IPS-11a (cell line): ENCODE measurements around the gene CRYGN.

Experiments
- H3K4me3 ChIP-seq: one replicate; pipeline ENCODE4 v1.5.1; 2013; ENCODE audit warnings: low read depth, low read length, control low read depth

Gene CRYGN

DNA sequence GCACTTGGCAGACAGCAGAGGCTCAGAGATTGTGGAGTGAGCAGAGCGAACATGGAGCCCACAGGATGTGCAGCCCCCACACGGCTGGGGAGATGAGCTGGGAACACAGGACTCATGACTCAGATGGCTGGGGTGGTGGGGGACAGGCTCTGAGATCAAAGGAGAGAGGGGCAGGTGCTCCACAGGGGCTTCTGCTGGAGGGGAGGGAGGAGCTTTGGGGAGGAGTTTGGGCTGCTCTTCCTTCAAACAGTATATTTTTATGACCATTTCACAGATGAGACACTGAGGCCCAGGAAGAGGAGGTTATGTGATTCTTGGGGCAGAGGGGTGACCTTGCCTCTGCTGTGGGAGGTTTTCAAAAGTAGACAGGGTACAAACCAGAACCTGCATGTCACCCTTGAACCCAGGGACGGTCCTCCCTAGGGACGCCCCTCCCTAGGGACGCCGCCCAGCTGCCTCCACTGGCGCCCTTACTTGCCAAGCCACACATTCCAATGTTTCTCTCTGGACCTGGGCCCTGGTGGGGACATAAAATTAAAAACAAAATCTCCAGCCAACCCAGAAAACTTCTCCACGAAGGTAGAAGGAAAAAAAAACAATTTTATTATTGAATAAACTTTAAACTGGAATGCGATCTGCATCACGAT, 981 bp upstream of the CRYGN start:
- no peak overlapping the region for H3K4me3 ChIP-seq

DNA sequence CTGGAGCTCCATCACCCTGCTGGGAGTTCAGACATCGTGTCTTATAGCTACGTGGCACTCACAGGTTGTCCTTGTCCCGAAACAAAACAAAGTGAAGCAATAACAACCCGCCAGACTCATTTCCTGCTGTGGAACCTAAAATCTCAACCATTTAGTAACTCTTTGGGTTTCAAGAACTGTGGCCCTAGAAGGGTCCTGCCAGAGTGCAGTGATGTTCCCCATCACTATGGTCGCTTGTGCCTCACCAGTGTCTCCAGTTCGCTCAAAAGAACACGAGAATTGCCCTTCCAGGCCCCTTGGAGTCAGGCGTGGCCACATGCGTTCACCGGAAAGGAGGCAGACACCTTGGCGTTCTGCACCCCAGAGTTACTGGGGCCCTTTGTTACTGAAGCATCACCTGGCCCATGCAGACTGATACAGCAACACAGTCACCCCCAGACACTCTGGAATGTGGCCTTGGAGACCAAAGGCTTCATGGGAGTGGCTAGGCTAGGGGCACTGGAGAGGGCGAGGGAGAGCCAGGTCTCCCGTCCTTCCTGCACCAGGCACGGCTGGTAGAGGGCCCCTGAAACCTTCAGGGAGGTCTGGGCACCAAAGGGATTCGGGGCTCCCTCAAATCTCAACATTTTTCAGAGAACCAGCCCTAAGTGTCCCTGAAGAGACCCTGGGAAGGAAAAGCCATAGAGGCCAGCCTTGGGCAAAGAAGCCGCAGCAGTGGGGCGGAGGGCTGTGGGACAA, 908 bp downstream of the CRYGN start:
- H3K4me3 ChIP-seq = no peak overlapping the region

DNA sequence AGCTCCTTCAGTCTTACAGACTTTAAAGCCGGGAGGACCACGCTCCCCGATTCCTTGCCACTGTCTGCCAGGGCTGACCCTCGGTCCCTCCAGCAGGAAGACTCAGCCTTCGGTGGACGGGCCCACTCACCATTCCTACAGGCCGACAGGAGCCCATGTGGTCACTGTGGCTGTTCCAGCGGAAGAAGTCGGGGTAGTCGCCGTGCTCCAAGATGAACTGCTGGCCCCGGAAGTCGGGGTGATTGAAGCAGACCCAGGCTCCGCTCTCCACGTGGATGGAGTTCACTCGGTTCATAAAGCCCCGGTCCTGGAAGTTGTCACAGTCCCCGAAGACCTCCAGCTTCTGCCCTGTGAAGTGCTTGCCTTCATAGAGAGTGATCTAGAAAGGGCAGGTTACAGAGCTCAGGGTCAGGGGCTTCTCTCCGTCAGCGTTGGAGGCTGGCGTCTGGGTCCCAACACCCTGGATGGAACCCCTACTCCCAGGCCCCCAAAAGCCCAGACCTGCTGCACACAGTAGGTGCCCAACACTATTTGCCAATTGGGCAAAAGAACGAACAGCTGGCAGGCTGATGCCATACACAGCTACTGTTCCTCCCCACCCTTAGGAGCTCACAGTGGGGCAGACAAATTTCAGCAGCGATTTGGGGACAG, 1.9 kb downstream of the CRYGN start:
- no peak overlapping the region for H3K4me3 ChIP-seq

DNA sequence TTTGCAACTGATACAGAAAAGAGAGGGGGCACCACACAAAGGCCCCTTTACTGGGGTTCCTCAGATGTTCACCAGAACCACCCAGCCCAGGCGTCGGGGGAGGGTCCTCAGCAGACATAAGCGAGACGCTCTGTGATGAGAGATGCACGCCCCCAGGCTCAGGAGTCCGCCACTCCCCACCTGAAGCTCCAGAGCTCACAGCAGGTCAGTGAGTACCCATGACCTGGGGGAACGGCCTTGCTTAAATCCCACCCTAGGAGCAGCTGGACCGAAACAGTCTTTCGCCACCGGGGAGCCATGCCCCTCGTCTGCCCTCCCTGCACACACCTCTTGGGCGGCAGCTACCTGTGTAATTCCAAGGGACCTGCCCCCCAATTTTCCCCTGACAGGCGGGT, 2.8 kb downstream of the CRYGN start:
- no peak overlapping the region for H3K4me3 ChIP-seq

DNA sequence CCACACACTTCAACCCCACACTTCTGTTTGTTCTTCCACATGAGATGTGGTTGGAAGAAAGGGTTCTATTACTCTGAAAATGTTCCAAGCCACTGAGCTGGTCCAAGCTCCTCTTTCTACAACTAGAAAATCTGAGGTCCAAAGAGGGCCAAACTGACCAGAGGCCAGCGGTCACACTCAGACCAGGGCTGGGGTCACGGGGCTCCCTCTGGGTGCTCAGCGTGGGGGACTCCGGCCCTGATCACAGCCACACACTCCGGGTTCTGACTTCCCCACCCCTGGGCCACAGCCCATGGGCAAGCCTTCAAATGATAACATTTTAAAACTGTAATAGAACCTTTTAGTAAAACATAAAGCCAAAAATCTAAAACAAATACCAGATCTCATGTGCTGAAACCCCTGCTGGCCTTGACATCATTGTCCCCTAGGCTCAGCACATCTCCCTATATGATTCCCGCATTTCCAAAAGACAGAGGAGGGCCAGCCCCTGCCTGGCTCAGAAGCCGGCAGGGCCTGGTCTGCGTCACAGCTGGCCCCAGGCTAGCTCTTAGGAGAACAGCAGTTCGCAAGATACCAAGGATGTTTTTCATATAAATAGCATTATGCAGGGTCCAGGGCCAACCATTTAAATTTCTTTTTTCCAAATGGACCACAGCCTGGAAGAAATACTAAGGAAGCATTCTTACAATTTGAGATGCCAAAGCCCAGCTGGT, 3.3 kb downstream of the CRYGN start:
- no peak overlapping the region for H3K4me3 ChIP-seq

DNA sequence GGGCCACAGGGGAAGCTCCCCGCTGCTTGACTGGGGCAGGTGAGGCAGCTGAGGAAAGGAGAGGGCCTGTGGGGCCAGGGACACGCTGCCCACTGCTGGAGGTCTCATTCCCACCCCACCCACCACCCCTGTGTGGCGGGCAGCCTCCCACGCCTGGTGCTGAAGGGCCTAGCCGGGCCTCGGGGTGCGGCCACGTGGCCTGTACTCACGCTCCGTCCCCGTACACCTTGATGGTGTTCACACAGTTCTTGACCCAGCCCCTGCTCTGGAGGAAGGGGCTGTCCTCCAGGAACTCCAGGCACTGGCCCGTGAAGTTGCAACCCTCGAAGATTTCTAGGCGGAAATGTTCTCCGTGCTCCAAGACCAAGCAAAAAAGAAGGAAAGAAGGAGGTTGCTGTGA, 4.0 kb downstream of the CRYGN start:
- no peak overlapping the region for H3K4me3 ChIP-seq

DNA sequence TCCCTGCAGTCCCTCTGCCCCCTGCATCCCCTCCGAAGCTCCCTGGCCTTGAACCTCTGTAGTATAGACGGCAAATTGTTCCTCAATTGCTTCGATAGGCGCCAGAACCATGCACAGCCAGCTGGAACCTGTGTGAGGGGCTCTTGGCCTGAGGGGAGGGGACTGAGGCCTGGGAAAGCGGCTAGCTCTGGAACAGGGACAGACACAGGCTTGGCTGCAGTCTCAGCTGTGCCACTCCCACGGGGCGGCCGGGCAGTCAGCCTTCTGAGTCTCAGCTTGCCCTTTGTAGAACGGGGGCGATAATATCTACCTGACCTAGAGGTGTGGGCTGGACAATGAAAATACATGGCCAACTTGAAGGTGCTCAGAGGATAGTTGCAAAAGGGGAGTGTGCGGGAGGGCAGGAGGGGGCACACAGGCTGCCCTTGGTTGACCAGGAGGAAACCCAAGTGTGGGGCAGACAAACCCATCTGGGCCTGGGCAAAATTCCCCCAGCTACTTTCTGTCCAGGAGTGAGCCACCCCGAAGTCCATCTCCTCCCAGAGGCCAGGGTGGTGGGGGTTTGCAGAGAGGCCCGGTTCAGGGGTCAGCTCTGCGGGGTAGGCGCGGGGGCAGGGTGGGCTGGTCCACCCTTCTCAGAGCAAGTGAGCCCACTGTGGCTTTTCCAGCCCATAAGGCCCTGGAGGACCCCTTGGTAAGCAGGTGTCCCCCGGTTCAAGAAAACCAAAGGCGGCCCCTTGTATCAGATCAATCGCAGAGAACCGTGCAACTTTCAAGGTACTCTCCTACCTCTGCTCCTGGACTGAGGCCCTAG, 4.6 kb downstream of the CRYGN start:
- no peak overlapping the region for H3K4me3 ChIP-seq

DNA sequence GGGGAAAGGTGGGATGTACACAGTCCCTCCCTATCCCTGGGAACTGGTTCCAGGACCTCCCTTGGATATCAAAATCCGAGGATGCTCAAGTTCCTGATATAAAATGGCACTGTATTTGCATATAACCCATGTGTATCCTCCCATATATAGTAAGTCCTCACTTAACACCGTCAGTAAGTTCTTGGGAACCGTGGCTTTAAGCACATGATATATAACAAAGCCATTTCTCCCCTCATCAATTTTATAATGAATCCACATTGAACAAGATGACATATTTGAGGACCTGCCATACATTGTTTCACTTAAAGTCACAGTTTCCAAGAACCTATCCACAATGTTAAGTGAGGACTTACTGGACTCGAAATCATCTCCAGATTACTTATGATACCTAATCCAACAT, 5.4 kb downstream of the CRYGN start:
- H3K4me3 ChIP-seq = no peak overlapping the region

DNA sequence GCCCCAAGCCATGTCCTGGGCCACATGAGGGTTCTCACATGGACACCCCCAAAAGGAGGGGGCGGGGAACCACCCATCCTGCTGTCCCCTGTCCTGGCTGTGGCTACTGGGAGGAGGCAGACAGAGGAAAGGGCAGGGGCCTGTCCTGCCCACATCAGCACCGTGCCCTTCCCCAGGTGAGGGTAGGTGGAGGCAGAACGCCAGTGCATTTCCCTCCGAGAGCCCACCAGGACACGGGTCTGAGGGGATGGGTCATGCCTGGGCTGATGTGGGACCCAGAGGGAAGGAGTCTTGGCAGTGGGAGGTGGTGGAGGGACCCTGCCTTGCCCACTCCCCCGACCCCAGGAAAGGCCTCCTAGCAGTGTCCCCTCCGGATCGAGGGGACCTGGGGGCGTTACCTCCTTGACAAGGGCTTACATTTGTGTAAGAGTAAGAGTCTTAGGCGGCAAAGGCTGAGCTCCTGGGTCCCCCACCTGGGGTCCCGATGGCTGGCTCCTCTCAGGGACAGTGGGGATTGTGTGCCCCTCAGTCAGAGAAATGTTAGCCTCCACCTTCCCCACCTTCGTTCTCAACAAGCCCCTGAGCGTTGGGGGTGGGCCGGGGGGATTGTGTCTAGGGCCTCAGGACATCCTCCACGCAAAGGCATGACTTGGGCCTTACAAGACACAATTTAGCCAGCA, 6.1 kb downstream of the CRYGN start:
- no peak overlapping the region for H3K4me3 ChIP-seq

DNA sequence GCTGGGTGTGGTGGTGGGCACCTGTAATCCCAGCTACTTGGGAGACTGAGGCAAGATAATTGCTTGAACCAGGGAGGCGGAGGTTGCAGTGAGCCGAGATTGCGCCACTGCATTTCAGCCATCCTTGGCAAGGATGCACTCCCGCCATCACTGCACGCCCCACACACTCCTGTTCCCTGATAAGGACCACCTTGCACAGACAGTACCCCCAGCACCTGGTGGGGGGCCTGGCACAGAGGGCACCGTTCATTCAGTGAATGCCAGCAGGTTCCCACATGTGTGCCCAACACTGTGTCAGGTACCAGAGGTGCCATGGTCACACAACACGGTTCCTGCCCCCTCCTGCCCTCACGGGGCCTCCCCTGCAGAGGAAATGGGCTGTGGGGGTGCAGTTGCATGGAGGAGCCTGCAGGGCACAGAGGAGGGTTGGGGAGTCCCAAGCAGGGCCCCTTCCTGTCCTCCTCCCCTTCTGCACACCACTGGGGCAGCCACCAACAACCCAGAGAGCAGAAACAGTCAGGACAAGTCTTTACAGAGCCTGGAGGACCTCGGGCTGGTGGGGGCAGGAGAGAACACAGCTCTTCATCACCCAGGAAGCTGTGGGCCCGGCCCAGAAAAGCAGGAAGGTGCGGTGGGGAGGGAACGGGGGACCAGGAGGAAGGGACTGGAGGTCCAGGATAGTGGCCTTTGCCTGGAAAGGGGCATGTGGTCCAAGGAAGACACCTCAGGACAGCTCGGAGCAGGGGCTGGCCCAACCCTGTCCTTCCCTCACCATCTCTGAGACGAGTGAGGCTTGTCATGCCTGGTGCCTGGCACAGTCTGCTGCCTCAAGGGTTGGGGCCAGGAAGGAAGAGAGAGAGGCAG, 7.1 kb downstream of the CRYGN start:
- H3K4me3 ChIP-seq = no peak overlapping the region

DNA sequence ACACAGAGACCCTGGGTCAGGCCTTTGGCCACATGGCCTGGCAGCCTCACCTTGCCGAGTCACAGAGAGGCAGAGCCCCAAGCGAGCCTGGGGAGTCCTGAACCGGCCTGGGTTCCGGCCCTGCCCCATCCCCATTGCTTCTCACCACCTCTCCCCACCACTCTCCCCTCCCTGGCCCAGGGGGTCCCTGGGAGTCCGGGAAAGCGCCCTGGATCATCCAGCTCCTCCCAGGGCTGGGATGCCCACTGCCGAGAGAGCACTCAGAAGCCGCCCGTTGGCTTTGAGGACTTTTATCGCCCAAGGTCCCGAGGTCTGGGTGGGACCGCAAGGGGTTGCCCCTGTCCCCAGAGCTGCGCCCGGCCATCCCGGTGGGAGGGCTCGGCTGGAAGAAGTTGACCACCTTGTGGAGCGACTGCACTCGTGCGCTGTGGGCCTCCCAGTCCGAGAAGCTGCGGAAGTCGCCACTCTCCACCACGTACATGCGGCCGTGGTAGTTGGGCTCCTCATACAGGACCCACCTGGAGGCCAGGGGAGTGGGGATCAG, 8.1 kb downstream of the CRYGN start:
- H3K4me3 ChIP-seq = no peak overlapping the region

DNA sequence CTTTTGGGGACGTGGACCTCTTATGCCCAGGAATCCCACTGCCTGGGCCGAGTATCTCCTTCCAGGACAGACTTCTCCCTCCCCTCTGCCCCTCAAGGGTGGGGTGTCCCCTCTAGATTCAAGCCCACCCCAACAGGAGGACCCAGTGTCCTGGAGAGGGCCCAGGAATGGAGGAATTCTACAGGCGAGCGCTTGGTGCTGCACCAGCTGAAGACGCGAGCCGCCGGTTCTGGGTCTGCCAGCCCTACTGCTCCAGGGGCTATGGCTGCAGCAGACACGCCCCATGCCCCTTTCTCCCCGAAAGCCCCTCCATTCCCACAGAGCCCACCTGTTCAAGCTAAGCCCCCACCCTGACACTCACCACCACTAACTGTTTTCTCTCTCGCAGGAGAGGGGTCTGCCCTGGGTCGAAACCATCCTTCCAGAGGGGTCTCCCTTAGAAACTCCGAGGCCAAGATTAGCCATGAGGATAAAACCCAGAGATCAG, 8.6 kb downstream of the CRYGN start:
- no peak overlapping the region for H3K4me3 ChIP-seq

DNA sequence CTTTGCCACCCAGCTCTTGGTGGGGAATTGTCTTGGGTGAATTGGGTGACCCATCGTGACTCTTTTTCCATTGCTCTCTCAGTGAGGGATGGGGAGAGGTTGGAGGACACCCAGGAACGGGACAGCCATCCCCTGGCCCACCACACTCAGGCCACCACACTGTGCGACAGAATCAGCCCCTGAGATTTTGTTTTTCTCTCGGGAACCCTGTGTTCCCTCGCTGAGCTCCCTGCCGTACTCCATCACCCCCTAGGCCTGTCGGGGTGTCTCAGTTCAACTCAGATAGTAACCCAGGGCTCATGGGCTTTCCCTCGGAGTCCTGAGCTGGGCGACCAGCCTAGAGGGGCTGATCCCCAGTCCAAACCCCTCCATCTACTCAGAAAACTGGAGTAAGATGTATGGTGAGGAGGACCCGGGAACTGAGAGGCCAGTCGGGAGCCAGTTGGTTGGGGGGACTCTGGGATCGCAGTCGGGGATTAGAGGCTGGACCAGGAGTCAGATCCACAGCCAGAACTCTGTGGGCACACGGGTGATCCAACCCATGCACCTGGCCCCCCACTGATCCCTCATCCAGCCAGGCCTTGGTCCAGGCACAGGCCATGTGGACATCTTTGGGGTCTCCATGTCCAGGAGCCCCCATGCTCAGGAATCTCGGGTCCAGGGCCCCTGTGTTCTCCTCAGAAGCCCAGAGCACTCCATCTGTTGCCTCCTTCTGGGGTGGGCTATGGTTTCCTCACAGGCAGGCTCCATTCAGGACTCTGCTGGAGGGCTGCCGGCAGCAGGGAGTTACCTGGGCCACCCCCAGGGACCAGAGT, 9.3 kb downstream of the CRYGN start:
- no peak overlapping the region for H3K4me3 ChIP-seq

DNA sequence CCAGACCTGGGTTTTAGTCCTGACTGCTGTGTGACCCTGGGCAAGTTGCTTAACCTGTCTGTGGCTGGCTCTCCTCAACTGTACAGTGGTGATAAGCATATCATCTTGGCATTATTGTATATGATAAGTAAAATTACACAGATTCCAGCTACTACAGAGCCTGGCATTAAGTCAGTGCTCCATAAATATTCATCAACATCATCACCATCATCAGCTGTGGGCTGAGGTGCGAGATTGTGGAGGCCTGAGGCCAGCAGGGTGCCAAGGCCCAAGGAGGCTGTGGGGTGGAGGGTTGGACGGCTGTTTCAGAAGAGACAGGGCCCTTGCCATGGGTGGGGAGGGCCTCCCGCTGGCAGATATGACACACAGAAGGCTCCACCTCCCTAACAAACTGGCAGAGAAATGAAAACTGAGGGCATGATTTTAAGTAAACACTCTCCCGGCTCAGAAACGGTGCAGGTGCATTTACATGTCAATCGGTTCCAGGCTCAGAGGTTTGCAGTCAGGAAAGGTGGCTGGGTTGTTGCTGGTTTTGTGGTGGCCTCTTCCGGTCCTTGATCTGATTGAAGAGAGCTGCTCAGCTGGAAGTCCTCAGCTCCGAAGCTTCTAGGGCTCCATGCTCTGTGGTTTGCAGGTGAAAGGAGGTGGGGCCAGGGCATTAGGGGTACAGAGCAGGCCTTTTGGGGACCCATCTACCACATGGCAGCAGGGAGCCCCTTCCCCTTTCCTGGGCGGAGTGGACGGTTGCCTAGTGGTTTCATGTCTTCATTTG, 10.2 kb downstream of the CRYGN start:
- no peak overlapping the region for H3K4me3 ChIP-seq

DNA sequence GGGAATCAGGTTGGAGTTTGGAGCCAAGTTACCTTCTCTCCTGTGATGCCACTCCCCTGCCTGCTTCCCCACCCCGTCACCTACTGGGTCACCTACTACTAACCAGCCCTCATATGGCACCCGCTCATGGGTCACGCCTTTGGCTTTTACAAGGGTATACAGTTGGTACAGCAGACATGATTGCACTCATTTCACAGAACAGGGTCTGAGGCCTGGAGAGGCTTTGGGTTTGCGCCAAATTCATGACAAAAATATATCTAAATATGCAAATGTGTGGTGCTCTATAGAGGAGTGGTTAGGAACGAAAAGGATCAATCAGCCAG, 10.7 kb downstream of the CRYGN start:
- no peak overlapping the region for H3K4me3 ChIP-seq

DNA sequence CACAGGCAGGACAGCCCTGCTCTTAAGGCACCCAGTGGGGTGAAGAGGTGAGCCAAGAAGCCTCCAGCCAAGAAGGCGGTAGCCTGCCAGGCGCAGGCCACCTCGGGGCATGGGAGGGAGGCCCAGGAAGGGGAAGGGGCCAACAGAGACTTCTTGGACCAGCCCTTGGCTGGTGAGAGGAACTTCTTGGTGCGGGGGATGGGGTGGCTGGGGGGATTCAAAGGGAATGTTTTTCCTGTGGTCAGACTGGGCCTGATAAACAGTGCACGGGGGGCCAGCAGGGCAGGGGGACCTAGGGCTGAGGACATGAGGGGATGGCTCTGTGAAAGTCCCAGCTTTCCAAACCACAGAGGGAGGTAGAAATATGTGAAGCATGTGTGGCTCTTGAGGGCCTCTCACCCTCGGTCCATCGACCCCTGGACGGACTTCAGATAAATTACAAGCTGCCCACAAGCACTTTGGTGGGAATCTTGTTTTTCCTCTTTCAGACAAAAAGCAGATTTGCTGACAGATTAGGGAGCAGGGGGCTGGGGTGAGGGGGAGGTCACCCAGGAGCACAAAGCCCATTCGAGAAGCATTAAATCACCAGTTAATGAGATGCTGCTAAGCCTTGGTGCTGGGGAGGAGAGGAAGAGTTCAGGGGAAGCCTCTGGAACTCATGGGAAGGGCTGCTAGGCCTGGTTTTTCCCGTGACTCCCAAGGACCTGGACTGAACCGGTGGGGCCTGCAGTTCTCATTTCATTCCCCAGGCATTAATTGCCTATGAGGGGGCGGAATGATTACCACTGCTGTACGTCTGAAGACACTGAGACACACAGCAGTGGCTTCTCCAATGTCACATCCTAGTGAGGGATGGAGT, 11.3 kb downstream of the CRYGN start:
- no peak overlapping the region for H3K4me3 ChIP-seq
